ENCODE results near the gene MARVELD3.
"Not testable (repeated sequence)": the region's sequence is repeated elsewhere in the genome, so short reads cannot be mapped to it uniquely, and the experiment has no call there.

Gene MARVELD3
- total RNA-seq: 0 reads per million in 3 donors

- DNase-seq: no peak
- Histone ChIP-seq H3K36me3 (ENCODE audit: control insufficient read depth, insufficient read depth, low read length) (no peaks in the 10 kb centered on the region), H3K27ac (ENCODE audit: insufficient read depth, low read length, poor library complexity, severe bottlenecking) (no peak within 1 kb of the TSS), H3K4me3 (ENCODE audit: insufficient read depth, low read depth, low read length, poor library complexity, severe bottlenecking) (peak within 1 kb of the TSS; percentile 68), H3K4me1 (ENCODE audit: control insufficient read depth, insufficient read depth, low read length, poor library complexity, severe bottlenecking) (peaks cover 19% of the 10 kb centered on the region), H3K9me3 (ENCODE audit: control insufficient read depth, low read length) (no peaks in the 10 kb centered on the region), H3K27me3 (replicated peaks; ENCODE audit: control insufficient read depth, insufficient read depth, low read length, poor library complexity, severe bottlenecking) (peaks cover 22% of the 10 kb centered on the region)
Observed at GRCh38 chr16:71626018-71626857, at the start of gene MARVELD3. Gene MARVELD3, plus strand, starts transcription at chr16:71626184. Its CDS starts 46 bp downstream, at chr16:71626230.

GRCh38 chr16:71576971-71577370, 49.0 kb upstream of the MARVELD3 start, which contains the start of gene TAT:
Gene TAT, minus strand, starts transcription at chr16:71577092. Its CDS starts 677 bp downstream, at chr16:71576415.
- Histone ChIP-seq H3K9me3 (ENCODE audit: control insufficient read depth, low read length) (no peaks in the 10 kb centered on the region), H3K4me3 (ENCODE audit: insufficient read depth, low read depth, low read length, poor library complexity, severe bottlenecking) (no peak within 1 kb of the TSS), H3K4me1 (ENCODE audit: control insufficient read depth, insufficient read depth, low read length, poor library complexity, severe bottlenecking) (no peaks in the 10 kb centered on the region), H3K27me3 (replicated peaks; ENCODE audit: control insufficient read depth, insufficient read depth, low read length, poor library complexity, severe bottlenecking) (no peaks in the 10 kb centered on the region), H3K27ac (ENCODE audit: insufficient read depth, low read length, poor library complexity, severe bottlenecking) (no peak within 1 kb of the TSS), H3K36me3 (ENCODE audit: control insufficient read depth, insufficient read depth, low read length) (no peaks in the 10 kb centered on the region)
- DNase-seq: no peak

- not testable (repeated sequence) for H3K4me1 ChIP-seq (ENCODE audit: control insufficient read depth, insufficient read depth, low read length, poor library complexity, severe bottlenecking); DNase-seq; H3K4me3 ChIP-seq (ENCODE audit: insufficient read depth, low read depth, low read length, poor library complexity, severe bottlenecking); H3K27me3 ChIP-seq (replicated peaks; ENCODE audit: control insufficient read depth, insufficient read depth, low read length, poor library complexity, severe bottlenecking); H3K9me3 ChIP-seq (ENCODE audit: control insufficient read depth, low read length); H3K27ac ChIP-seq (ENCODE audit: insufficient read depth, low read length, poor library complexity, severe bottlenecking); H3K36me3 ChIP-seq (ENCODE audit: control insufficient read depth, insufficient read depth, low read length)
Observed at GRCh38 chr16:71582553-71582848, 43.5 kb upstream of the MARVELD3 start.

GRCh38 chr16:71584543-71585317, 41.3 kb upstream of the MARVELD3 start:
- H3K9me3 ChIP-seq (ENCODE audit: control insufficient read depth, low read length): no peaks in the 10 kb centered on the region
- no peak overlapping the region for H3K27ac ChIP-seq (ENCODE audit: insufficient read depth, low read length, poor library complexity, severe bottlenecking)

GRCh38 chr16:71585318-71585703, 40.7 kb upstream of the MARVELD3 start:
- Histone ChIP-seq H3K27me3 (replicated peaks; ENCODE audit: control insufficient read depth, insufficient read depth, low read length, poor library complexity, severe bottlenecking) (no peaks in the 10 kb centered on the region), H3K9me3 (ENCODE audit: control insufficient read depth, low read length) (no peaks in the 10 kb centered on the region), H3K27ac (ENCODE audit: insufficient read depth, low read length, poor library complexity, severe bottlenecking) (no peak overlapping the region), H3K4me3 (ENCODE audit: insufficient read depth, low read depth, low read length, poor library complexity, severe bottlenecking) (no peak overlapping the region), H3K36me3 (ENCODE audit: control insufficient read depth, insufficient read depth, low read length) (no peaks in the 10 kb centered on the region), H3K4me1 (ENCODE audit: control insufficient read depth, insufficient read depth, low read length, poor library complexity, severe bottlenecking) (no peaks in the 10 kb centered on the region)
- DNase-seq: no peak

More at GRCh38 chr16:71584543-71585317, 41.3 kb upstream of the MARVELD3 start:
- Histone ChIP-seq H3K4me3 (ENCODE audit: insufficient read depth, low read depth, low read length, poor library complexity, severe bottlenecking) (no peak overlapping the region), H3K36me3 (ENCODE audit: control insufficient read depth, insufficient read depth, low read length) (no peaks in the 10 kb centered on the region), H3K27me3 (replicated peaks; ENCODE audit: control insufficient read depth, insufficient read depth, low read length, poor library complexity, severe bottlenecking) (no peaks in the 10 kb centered on the region), H3K4me1 (ENCODE audit: control insufficient read depth, insufficient read depth, low read length, poor library complexity, severe bottlenecking) (no peaks in the 10 kb centered on the region)
- no peak for DNase-seq

- H3K4me3 ChIP-seq (ENCODE audit: insufficient read depth, low read depth, low read length, poor library complexity, severe bottlenecking); H3K4me1 ChIP-seq (ENCODE audit: control insufficient read depth, insufficient read depth, low read length, poor library complexity, severe bottlenecking); H3K27ac ChIP-seq (ENCODE audit: insufficient read depth, low read length, poor library complexity, severe bottlenecking); H3K36me3 ChIP-seq (ENCODE audit: control insufficient read depth, insufficient read depth, low read length); H3K9me3 ChIP-seq (ENCODE audit: control insufficient read depth, low read length); H3K27me3 ChIP-seq (replicated peaks; ENCODE audit: control insufficient read depth, insufficient read depth, low read length, poor library complexity, severe bottlenecking); DNase-seq: not testable (repeated sequence)
Observed at GRCh38 chr16:71589334-71589733, 36.6 kb upstream of the MARVELD3 start.

- H3K36me3 ChIP-seq (ENCODE audit: control insufficient read depth, insufficient read depth, low read length); H3K27ac ChIP-seq (ENCODE audit: insufficient read depth, low read length, poor library complexity, severe bottlenecking); H3K9me3 ChIP-seq (ENCODE audit: control insufficient read depth, low read length); H3K27me3 ChIP-seq (replicated peaks; ENCODE audit: control insufficient read depth, insufficient read depth, low read length, poor library complexity, severe bottlenecking); H3K4me3 ChIP-seq (ENCODE audit: insufficient read depth, low read depth, low read length, poor library complexity, severe bottlenecking); DNase-seq; H3K4me1 ChIP-seq (ENCODE audit: control insufficient read depth, insufficient read depth, low read length, poor library complexity, severe bottlenecking): not testable (repeated sequence)
Observed at GRCh38 chr16:71590071-71590470, 35.9 kb upstream of the MARVELD3 start.

- peaks cover 5% of the 10 kb centered on the region for H3K27me3 ChIP-seq (replicated peaks; ENCODE audit: control insufficient read depth, insufficient read depth, low read length, poor library complexity, severe bottlenecking)
- no peak overlapping the region for H3K27ac ChIP-seq (ENCODE audit: insufficient read depth, low read length, poor library complexity, severe bottlenecking)
- no peaks in the 10 kb centered on the region for H3K9me3 ChIP-seq (ENCODE audit: control insufficient read depth, low read length)
- no peak overlapping the region for H3K4me3 ChIP-seq (ENCODE audit: insufficient read depth, low read depth, low read length, poor library complexity, severe bottlenecking)
- DNase-seq: no peak
- H3K4me1 ChIP-seq (ENCODE audit: control insufficient read depth, insufficient read depth, low read length, poor library complexity, severe bottlenecking): no peaks in the 10 kb centered on the region
- no peaks in the 10 kb centered on the region for H3K36me3 ChIP-seq (ENCODE audit: control insufficient read depth, insufficient read depth, low read length)
Observed at GRCh38 chr16:71590584-71590983, 35.4 kb upstream of the MARVELD3 start.

- Histone ChIP-seq H3K4me1 (ENCODE audit: control insufficient read depth, insufficient read depth, low read length, poor library complexity, severe bottlenecking) (no peaks in the 10 kb centered on the region), H3K36me3 (ENCODE audit: control insufficient read depth, insufficient read depth, low read length) (no peaks in the 10 kb centered on the region), H3K27me3 (replicated peaks; ENCODE audit: control insufficient read depth, insufficient read depth, low read length, poor library complexity, severe bottlenecking) (peaks cover 5% of the 10 kb centered on the region), H3K9me3 (ENCODE audit: control insufficient read depth, low read length) (no peaks in the 10 kb centered on the region), H3K4me3 (ENCODE audit: insufficient read depth, low read depth, low read length, poor library complexity, severe bottlenecking) (no peak overlapping the region), H3K27ac (ENCODE audit: insufficient read depth, low read length, poor library complexity, severe bottlenecking) (no peak overlapping the region)
- DNase-seq: no peak
Observed at GRCh38 chr16:71591917-71592316, 34.1 kb upstream of the MARVELD3 start.

Measured in effector memory CD4-positive, alpha-beta T cell (primary cell).